GM18508 (cell line): Measurements from ENCODE around the gene SYNDIG1L.
"Not testable (repeated sequence)": the region's sequence is repeated elsewhere in the genome, so short reads cannot be mapped to it uniquely, and the experiment has no call there.

Source experiments
- ATAC-seq: cut with Tn5 transposase; IDR thresholded peaks from one replicate; pipeline ENCODE4 v1.9.1; 2021; ENCODE audit warnings: moderate number of reproducible peaks; ENCODE audit not compliant: insufficient read depth, unreplicated experiment

The SYNDIG1L gene

GRCh38 chr14:74426202-74426582 is at the start of gene SYNDIG1L:
SYNDIG1L (minus strand) TSS chr14:74426210; CDS start chr14:74409744, 16,466 bp downstream.
- ATAC-seq: no peak

- no peak for ATAC-seq
These were observed 49.7 kb upstream of the SYNDIG1L start for GRCh38 chr14:74475678-74476077.

GRCh38 chr14:74474376-74474775 is 48.4 kb upstream of the SYNDIG1L start:
- no peak for ATAC-seq

- ATAC-seq: no peak
These were observed 46.6 kb upstream of the SYNDIG1L start for GRCh38 chr14:74472601-74473000.

- no peak for ATAC-seq
These were observed 43.8 kb upstream of the SYNDIG1L start for GRCh38 chr14:74469548-74470518.

GRCh38 chr14:74468513-74468912 is 42.5 kb upstream of the SYNDIG1L start:
- ATAC-seq: no peak

GRCh38 chr14:74465335-74465734 is 39.3 kb upstream of the SYNDIG1L start:
- ATAC-seq: no peak

GRCh38 chr14:74464785-74465184 is 38.8 kb upstream of the SYNDIG1L start:
- ATAC-seq: no peak

GRCh38 chr14:74463697-74464096 is 37.7 kb upstream of the SYNDIG1L start:
- no peak for ATAC-seq

GRCh38 chr14:74462993-74463392 is 37.0 kb upstream of the SYNDIG1L start:
- no peak for ATAC-seq

- ATAC-seq: no peak
These were observed 34.0 kb upstream of the SYNDIG1L start for GRCh38 chr14:74459976-74460375.

GRCh38 chr14:74459289-74459946 is 33.4 kb upstream of the SYNDIG1L start:
- ATAC-seq: peak; percentile 55

- ATAC-seq: no peak
These were observed 31.5 kb upstream of the SYNDIG1L start for GRCh38 chr14:74457565-74457895.

GRCh38 chr14:74456684-74457564 is 30.9 kb upstream of the SYNDIG1L start:
- no peak for ATAC-seq

- ATAC-seq: not testable (repeated sequence)
These were observed 28.4 kb upstream of the SYNDIG1L start for GRCh38 chr14:74454397-74454796.

- no peak for ATAC-seq
These were observed 18.9 kb upstream of the SYNDIG1L start for GRCh38 chr14:74444866-74445265.

GRCh38 chr14:74442757-74443156 is 16.7 kb upstream of the SYNDIG1L start:
- no peak for ATAC-seq

- no peak for ATAC-seq
These were observed 15.1 kb upstream of the SYNDIG1L start for GRCh38 chr14:74441113-74441512.

GRCh38 chr14:74438351-74438915 is 12.4 kb upstream of the SYNDIG1L start:
- no peak for ATAC-seq

GRCh38 chr14:74437496-74438053 is 11.6 kb upstream of the SYNDIG1L start:
- ATAC-seq: no peak
